Renal pelvis (tissue), 4 donors: Measurements from ENCODE around the gene MAB21L4. TPM values are rescaled to one million over a fixed set of nuclear protein-coding genes. Genes with fewer than 3 reads are reported as not detected.

Source experiments
- DNase-seq: peaks from one replicate; pipeline ENCODE4 v3.0.0-alpha.2; 2013
- polyA plus RNA-seq, 3 donors: library from polyadenylated mRNA; unstranded; fragments of 120-200 nt; gene quantifications; one replicate each; pipeline ENCODE4 v1.2.1, GENCODE V29; 2013; ENCODE audit not compliant: insufficient read length in 3 of 3

MAB21L4 gene
- polyA plus RNA-seq, 3 donors: 10.7 to 11.2 (median 11.1) TPM

DNA sequence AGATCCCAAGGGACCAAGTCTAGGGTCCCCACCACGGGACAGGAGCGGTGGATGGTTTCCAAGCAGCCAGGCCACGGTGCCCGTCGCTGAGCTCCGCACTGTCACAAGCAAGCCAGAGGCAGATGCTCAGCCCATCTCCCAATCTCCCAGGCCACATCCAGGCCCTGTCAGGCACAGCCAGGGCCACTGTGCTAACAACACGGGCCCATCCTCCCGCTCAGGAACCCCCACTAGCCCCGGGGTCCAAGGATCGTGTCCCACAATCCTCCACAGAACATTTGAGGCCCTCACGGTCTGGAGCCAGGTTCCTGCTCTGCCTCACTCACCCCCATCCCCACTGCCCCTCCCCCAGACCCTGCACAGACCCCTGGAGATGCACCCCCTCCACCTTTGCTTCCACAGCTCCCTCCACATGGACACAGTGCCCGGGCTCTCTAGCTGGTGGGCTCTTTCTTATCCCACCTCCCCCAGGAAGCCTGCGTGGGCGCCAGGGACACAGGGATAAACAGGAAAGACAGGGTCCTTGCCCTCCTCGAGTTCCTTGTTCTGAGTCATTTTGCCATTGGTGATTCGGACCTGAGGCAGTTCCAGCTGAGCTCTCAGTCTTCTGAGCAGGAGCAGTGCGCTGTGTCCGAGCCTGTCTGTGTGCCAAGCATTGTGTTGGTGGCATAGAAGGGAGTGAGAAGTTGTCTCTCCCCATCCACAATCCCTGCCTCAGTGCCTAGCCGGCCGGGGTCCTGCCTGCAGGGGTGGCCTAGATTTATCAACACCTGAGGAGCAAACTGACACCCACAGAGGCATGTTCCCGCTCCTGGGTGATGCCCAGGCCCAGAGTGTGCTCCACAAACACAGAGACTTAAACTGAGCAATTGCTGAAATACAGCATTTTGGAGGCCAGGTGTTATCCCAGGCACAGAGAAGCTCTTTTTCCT lies 17.2 kb upstream of the MAB21L4 start:
- DNase-seq: no peak

- DNase-seq: no peak
These were observed 15.8 kb upstream of the MAB21L4 start for GRCh38 chr2:240911641-240912265.

GRCh38 chr2:240909216-240909974 lies 13.4 kb upstream of the MAB21L4 start:
- DNase-seq: no peak

- no peak for DNase-seq
These were observed 11.1 kb upstream of the MAB21L4 start for GRCh38 chr2:240906911-240907590.

DNA sequence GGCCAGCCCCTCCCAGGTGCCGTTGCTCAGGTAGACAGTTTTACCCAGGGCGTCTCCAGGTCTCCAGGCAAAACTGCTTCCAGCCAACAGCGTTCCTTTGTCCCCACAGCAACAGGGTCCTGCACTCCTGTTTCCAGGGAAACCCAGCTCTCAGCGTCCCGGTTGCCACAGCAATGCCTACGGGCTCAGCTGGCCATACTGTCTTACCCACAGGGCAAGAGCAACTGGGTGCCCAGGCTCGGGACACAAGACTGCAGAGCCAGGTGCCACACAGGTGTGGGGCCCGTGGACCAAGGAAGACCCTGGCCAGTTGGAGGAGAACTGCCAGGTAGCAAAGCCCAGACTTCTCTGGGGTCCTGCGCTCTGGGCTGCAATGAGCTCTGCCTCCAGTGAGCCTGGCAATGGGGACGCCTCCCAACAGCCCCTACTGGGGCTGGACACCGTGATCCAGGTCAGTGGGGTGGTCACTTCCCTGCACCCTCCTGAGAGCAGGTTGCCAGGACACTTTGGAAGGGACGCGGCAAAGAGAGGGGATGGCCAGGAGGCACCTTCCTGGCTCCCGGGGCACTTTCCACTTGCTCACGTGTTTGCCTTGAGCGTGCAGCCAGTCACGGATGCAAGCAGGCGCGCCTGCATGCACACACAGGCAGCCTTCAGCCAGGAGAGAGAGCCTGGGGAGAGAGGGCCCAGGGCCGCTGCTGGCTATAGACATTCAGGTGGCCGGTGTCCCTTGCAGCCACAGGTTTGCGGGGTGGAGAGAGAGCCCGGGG lies 10.4 kb upstream of the MAB21L4 start, which contains the start of gene CROCC2:
CROCC2 (plus strand) TSS at position 196 of the 770 bp plus-strand sequence; CDS start at position 374, 178 bp downstream.
- peak; percentile 63 for DNase-seq

GRCh38 chr2:240905176-240905781 lies 9.3 kb upstream of the MAB21L4 start:
- DNase-seq: no peak

DNA sequence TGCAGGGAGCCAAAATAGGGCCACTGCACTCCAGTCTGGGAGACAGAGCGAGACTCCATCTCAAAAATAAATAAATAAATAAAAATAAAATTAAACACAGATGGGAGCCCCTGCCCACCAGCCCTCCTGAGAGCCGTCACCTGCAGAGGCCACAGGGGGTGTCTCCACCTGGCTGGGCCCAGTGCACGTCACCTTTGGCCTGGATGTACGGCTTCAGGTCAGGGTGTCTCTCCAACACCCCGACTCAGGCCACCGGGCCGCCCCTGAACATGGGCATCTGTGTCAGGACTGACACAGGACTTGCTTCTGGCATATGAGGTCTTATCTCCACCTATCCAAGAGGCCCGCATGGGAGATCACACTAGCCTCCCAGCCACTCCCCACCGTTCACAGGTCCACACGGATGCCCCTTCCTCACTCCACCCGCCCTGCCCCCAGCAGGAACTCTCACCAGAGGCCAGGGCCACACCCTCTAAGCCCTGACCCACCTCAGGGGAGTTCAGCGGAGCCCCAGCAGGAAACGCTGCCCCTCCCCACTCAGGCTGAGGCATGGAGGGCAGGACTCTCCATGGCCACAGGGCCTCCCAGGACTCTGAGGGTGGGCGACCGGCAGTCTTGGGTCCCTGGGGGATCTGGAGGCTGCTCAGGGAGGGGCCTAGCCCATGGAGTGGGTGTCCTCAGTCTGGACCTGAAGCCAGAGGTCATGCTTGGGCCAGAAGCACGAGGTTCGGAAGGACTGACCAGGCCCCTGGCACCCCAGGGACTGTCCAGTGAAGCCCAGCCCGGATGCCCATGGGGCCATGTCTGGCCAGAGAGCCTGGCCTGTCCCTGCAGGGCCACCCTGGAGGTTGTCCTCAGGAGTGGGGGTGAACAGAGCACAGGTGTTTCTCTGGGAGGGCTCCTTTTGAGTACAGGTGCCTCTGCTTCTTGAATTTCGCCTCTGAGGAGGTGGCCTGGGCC lies 8.5 kb upstream of the MAB21L4 start:
- DNase-seq: no peak

GRCh38 chr2:240903191-240904060 lies 7.5 kb upstream of the MAB21L4 start:
- no peak for DNase-seq

DNA sequence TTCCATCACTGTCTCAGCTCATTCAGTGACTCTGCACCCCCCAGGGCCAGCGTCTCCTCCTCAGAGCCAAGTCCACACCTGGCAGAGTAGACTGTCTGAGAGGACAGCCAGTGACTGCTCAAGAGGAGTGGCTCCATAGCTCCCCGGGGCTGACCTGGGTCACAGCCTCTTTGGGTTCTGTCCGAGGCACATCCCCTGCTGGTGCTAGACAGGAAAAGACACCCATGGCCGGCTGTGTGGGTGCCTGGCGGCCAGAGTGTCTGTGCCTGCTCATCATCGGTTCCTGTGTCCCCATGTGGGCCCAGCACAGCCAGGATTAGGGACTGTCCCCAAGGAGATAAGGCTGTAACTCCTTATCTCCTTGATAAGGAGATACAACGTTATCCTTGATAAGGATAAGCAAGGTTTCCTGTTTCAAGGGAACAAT lies 6.7 kb upstream of the MAB21L4 start:
- no peak for DNase-seq

DNA sequence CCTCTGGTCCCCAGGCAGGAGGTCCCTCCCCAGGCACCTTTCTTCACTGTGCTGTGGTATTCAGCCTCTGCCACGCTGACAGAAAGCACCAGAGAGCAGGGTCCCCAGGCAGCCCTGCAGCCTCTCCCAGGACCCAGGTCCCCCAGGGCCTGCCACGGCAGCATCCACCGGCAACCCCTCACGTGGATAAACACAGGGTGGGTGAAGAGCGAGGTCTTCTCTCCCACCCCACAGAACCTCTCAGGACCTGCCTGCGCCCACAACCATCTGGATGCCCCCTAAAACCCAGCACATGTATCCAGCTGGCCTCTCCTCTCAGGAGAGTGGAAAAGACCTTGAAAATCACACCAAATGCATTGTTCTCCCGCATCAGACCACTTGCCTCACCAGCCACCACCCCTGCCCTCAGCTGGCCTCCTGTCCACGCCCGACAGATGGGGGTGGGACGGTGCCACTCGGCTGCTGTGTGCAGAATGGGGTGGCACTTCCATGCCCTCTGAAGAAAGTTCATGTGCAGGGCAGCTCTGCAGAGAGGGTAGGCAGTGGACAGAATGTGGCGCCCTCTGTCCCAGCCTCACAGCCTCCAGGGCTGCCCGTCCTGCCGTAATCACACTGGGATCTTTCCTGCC lies 6.1 kb upstream of the MAB21L4 start:
- no peak for DNase-seq

- no peak for DNase-seq
These were observed 4.3 kb upstream of the MAB21L4 start for GRCh38 chr2:240900141-240900860.

DNA sequence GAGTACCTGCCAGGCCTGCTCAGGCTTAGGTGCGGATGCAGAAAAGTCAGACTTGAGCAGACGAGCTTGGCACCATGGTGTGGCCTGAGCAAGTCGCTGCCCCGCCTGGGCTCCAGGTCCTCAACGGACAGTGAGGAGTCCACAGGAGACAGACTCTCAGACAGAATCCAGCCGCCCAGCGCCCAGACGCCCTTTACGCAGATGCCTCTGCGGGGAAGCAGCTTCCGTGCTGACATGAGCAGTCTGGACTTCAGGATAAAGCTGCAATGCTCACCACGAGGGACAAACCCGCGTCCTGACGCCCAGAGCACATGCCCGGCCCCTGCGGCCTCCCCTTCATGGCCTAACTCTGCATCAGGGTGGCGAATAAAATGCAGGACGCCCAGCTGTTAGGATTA lies 3.5 kb upstream of the MAB21L4 start:
- no peak for DNase-seq

DNA sequence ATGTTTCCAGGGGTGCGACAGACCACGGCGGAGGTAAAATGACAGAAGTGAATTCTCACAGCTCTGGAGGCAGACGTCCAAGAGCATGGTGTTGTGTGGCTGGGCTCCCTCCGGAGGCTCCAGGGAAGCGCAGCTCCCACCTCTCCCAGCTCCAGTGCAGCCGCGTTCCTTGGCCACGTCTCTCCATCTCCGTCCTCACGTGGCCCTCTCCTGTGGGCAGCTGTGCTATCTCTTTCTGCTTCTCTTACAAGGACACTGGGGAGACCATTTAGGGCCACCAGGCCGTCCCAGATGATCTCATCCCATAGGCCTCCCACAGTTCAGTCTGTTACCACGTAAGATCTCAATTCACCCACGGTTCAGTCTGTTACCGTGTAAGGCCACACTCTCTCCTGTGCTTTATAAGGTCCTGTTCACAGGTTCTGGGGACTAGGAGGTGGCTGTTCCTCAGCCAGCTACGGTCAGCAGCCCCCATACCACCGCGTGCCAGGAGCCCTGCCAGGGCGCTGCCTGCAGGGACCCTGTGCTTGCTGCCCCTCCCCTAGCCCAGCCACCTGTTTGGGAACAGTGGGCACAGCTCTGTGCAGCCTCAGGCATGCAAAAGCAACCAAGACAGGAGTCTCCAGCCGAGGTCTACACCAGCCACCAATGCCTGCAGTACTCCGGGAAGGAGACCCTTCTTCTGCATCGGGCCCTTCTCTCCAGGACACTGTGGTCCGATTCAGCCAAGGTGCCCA lies 2.9 kb upstream of the MAB21L4 start:
- no peak for DNase-seq

GRCh38 chr2:240898108-240898730 lies 2.3 kb upstream of the MAB21L4 start:
- no peak for DNase-seq

- DNase-seq: no peak
These were observed 1.1 kb upstream of the MAB21L4 start for GRCh38 chr2:240896871-240897692.
